HL-60 (cell line): ENCODE measurements around the gene NLRP10.

Source experiments
- DNase-seq, 2 experiments: peaks; one replicate each; pipeline ENCODE4 v3.0.0-alpha.2; 2010 to 2020; ENCODE audit warnings: low read depth in 1 of 2, low spot score in 1 of 2
- H3K27ac ChIP-seq: fragments of 250-450 bp; sonication (Bioruptor Pico); replicated peaks from 2 replicates; pipeline ENCODE4 v1.5.1; 2020; ENCODE audit warnings: mild to moderate bottlenecking, moderate library complexity
- H3K27me3 ChIP-seq: fragments of 250-450 bp; sonication (Bioruptor Pico); 2 replicates; pipeline ENCODE4 v1.5.1; 2021; ENCODE audit warnings: mild to moderate bottlenecking, moderate library complexity; ENCODE audit not compliant: insufficient read depth, poor library complexity, severe bottlenecking
- H3K4me3 ChIP-seq: replicated peaks from 2 replicates; pipeline ENCODE4 v1.5.1; 2011; ENCODE audit warnings: mild to moderate bottlenecking, control low read depth, low read length; ENCODE audit not compliant: insufficient read depth
- CTCF ChIP-seq: IDR thresholded peaks from one replicate; pipeline ENCODE4 v1.5.1; 2011; ENCODE audit warnings: low read length, control low read depth, inconsistent platforms; ENCODE audit not compliant: insufficient read depth
- GABPA ChIP-seq: IDR thresholded peaks from 2 replicates; pipeline ENCODE4 v1.6.1; 2012; ENCODE audit warnings: low read depth
- POLR2AphosphoS5 ChIP-seq: IDR thresholded peaks from 2 replicates; pipeline ENCODE4 v1.6.1; 2012; ENCODE audit warnings: low read depth
- SPI1 ChIP-seq: IDR thresholded peaks from 2 replicates; pipeline ENCODE4 v1.6.1; 2012; ENCODE audit warnings: low read depth, mild to moderate bottlenecking, borderline replicate concordance
- TF ChIP-seq, protein P1 (sequence below): IDR thresholded peaks from 2 replicates; pipeline ENCODE4 v1.6.1; 2012; ENCODE audit warnings: low read depth; ENCODE audit not compliant: insufficient replicate concordance

NLRP10 gene

DNA sequence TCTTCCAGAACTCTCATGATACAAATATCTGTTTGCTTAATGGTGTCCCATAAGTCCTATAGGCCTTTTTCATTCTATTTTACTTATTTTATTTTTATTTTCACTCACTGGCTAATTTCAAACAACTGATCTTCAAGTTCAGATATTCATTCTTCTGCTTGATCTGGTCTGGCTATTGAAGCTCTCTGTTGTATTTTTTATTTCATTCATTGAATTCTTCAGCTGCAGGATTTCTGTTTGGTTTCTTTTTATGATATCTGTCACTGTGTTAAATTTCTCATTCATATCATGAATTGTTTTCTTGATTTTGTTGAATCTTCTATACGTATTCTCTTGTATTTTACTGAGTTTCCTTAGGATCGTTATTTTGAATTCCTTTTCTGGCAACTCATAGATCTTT lies 21.1 kb downstream of the NLRP10 start:
- TF ChIP-seq, protein P1, sequence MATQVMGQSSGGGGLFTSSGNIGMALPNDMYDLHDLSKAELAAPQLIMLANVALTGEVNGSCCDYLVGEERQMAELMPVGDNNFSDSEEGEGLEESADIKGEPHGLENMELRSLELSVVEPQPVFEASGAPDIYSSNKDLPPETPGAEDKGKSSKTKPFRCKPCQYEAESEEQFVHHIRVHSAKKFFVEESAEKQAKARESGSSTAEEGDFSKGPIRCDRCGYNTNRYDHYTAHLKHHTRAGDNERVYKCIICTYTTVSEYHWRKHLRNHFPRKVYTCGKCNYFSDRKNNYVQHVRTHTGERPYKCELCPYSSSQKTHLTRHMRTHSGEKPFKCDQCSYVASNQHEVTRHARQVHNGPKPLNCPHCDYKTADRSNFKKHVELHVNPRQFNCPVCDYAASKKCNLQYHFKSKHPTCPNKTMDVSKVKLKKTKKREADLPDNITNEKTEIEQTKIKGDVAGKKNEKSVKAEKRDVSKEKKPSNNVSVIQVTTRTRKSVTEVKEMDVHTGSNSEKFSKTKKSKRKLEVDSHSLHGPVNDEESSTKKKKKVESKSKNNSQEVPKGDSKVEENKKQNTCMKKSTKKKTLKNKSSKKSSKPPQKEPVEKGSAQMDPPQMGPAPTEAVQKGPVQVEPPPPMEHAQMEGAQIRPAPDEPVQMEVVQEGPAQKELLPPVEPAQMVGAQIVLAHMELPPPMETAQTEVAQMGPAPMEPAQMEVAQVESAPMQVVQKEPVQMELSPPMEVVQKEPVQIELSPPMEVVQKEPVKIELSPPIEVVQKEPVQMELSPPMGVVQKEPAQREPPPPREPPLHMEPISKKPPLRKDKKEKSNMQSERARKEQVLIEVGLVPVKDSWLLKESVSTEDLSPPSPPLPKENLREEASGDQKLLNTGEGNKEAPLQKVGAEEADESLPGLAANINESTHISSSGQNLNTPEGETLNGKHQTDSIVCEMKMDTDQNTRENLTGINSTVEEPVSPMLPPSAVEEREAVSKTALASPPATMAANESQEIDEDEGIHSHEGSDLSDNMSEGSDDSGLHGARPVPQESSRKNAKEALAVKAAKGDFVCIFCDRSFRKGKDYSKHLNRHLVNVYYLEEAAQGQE, result no peak
- TF ChIP-seq SPI1, result no peak
- no peak for DNase-seq

DNA sequence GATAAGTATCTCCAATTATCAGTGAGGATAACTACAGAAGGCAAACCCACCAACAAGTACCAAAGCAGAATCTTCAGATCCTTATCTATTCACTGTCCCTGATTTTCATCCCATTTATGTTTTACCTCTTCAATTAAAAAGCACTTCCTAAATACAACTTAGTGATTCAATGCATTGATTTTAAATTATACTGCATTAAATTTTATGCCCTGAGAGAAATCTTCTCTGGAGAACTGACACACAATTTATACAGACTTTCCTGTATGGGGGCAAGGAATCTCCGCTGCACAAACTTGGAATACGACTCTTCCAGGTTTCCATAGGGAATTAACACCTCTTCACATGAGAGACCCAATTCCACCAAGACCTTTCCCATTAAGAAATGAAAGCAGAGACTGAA lies 23.6 kb downstream of the NLRP10 start, which contains the start of gene OR10A3:
OR10A3 (minus strand) TSS at position 101 of the 400 bp plus-strand sequence. CDS start 2,188 bp downstream, outside the sequence.
- no peak within 1 kb of the TSS for H3K4me3 ChIP-seq
- no peak within 1 kb of the TSS for H3K27ac ChIP-seq
- no peaks in the 10 kb centered on the region for H3K27me3 ChIP-seq
- TF ChIP-seq GABPA (no peak), SPI1 (no peak), CTCF (no peak), POLR2AphosphoS5 (no peak)
- TF ChIP-seq, protein P1, result no peak
- no peak for DNase-seq

More for the DNA sequence above, 21.1 kb downstream of the NLRP10 start:
- Histone ChIP-seq H3K4me3 (no peak overlapping the region), H3K27me3 (no peaks in the 10 kb centered on the region), H3K27ac (no peak overlapping the region)

GRCh38 chr11:7941146-7941545 lies 24.1 kb downstream of the NLRP10 start:
- Histone ChIP-seq H3K27ac (no peak overlapping the region), H3K4me3 (no peak overlapping the region), H3K27me3 (no peaks in the 10 kb centered on the region)
- DNase-seq, result no peak
- TF ChIP-seq CTCF (no peak), SPI1 (no peak), GABPA (no peak), POLR2AphosphoS5 (no peak)
- TF ChIP-seq, protein P1, result no peak

DNA sequence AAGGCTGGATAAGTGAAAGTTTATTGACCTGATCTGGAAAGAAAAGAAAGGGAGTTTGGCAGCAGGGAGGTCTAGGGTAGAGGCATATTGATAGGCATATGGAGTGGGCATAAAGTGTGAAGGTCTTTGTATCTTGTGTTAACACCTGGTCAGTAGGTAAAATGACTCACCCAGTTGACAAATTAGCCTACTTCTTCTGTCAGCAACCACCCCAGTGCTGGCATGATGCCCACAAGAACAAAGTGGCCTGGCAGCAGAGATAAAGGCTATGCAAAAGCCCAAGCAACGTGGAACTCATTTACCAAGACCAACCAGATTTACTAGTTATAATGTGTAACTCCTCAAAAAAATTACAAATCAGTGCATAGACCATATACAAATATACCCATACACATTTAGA lies 28.6 kb downstream of the NLRP10 start:
- DNase-seq, result no peak
- H3K27me3 ChIP-seq, result no peaks in the 10 kb centered on the region
- no peak overlapping the region for H3K27ac ChIP-seq
- TF ChIP-seq POLR2AphosphoS5 (no peak), CTCF (no peak), GABPA (no peak), SPI1 (no peak)
- TF ChIP-seq, protein P1, result no peak
- no peak overlapping the region for H3K4me3 ChIP-seq
